ENCODE measurements around the gene SLC6A11.

DNA sequence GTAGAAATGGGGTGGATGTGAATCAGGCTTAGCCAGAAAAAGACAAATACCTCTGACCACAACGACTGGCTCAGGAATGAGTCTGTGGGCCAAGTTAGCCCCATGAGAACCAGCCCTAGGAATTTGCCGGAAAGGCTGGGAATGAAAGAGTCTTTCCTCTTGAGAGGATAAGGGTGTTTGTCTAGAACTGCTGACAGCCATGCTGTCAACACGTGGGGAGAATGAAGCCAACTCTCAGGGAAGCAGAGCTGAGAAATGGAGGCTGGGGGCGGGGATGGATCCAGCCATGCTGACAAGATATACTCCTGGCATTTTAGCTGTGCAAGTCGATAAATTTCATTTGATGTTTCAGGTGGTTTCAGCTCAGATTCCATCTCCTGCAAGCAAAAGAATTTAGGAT, 165.9 kb downstream of the SLC6A11 start:
- TF ChIP-seq, protein P1, sequence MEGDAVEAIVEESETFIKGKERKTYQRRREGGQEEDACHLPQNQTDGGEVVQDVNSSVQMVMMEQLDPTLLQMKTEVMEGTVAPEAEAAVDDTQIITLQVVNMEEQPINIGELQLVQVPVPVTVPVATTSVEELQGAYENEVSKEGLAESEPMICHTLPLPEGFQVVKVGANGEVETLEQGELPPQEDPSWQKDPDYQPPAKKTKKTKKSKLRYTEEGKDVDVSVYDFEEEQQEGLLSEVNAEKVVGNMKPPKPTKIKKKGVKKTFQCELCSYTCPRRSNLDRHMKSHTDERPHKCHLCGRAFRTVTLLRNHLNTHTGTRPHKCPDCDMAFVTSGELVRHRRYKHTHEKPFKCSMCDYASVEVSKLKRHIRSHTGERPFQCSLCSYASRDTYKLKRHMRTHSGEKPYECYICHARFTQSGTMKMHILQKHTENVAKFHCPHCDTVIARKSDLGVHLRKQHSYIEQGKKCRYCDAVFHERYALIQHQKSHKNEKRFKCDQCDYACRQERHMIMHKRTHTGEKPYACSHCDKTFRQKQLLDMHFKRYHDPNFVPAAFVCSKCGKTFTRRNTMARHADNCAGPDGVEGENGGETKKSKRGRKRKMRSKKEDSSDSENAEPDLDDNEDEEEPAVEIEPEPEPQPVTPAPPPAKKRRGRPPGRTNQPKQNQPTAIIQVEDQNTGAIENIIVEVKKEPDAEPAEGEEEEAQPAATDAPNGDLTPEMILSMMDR (optimal IDR thresholded peaks at IDR 0.05 in 1 of 3, IDR thresholded peaks at IDR 0.05 in 1 of 3, conservative IDR thresholded peaks at IDR 0.05 in 1 of 3; ENCODE audit: extremely low read depth in 1 of 3, insufficient read depth in 2 of 3, low read length in 3 of 3): no peak
- TF ChIP-seq EZH2 (IDR thresholded peaks at IDR 0.05; ENCODE audit: low read length): no peak
